Measurements from ENCODE around the gene SGMS1. TPM values are rescaled to one million over a fixed set of nuclear protein-coding genes. Genes with fewer than 3 reads are reported as not detected.

SGMS1 gene
- total and polyA plus RNA-seq, 4 donors, result 15.8 to 142 (median 41.3) TPM

DNA sequence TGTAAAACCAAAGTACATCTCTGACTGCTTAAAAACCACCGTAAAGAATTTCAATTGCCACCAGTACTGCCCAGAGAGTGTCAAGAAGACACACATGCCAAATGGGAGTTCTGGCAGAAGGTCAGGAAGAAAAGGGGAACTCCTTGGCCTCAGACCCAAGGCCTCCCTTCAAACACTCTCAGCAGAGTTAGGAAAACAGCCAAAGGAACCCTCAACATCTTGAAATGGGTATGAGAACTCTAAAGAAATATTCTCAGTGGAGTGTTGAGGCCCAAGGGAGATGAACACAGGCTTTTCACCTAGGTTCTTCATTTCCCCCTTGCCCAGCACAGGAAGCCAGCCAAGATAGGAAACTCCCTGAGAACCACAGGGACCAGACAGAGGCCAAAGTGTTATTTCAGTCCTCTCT, 276.4 kb downstream of the SGMS1 start:
- H3K4me1 ChIP-seq (ENCODE audit: control insufficient read depth in 5 of 5, insufficient read depth in 5 of 5, low read length in 5 of 5), result peaks cover 0 to 7% (median 0%) of the 10 kb centered on the region in 5 donors
- DNase-seq (no peak), ATAC-seq (ENCODE audit: insufficient read depth, low FRiP score) (no peak)
- H3K4me3 ChIP-seq, result no peak overlapping the region
- no peak overlapping the region for H3K9ac ChIP-seq (ENCODE audit: insufficient read depth in 1 of 2, low read length in 2 of 2)
- WGBS, 2 donors, result 62 to 80% methylated on average over 1 of the region's 1 CpG
- TF ChIP-seq, protein P1, sequence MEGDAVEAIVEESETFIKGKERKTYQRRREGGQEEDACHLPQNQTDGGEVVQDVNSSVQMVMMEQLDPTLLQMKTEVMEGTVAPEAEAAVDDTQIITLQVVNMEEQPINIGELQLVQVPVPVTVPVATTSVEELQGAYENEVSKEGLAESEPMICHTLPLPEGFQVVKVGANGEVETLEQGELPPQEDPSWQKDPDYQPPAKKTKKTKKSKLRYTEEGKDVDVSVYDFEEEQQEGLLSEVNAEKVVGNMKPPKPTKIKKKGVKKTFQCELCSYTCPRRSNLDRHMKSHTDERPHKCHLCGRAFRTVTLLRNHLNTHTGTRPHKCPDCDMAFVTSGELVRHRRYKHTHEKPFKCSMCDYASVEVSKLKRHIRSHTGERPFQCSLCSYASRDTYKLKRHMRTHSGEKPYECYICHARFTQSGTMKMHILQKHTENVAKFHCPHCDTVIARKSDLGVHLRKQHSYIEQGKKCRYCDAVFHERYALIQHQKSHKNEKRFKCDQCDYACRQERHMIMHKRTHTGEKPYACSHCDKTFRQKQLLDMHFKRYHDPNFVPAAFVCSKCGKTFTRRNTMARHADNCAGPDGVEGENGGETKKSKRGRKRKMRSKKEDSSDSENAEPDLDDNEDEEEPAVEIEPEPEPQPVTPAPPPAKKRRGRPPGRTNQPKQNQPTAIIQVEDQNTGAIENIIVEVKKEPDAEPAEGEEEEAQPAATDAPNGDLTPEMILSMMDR (IDR thresholded peaks at IDR 0.05; ENCODE audit: control extremely low read depth, extremely low read depth), result no peak
- peaks cover 3 to 15% (median 7%) of the 10 kb centered on the region in 4 donors for H3K36me3 ChIP-seq (ENCODE audit: control insufficient read depth in 4 of 4, insufficient read depth in 4 of 4, low read length in 4 of 4)
- no peak overlapping the region for H3K27ac ChIP-seq (ENCODE audit: low read depth in 1 of 2, low read length in 1 of 2)
- H3K9me3 ChIP-seq (ENCODE audit: control insufficient read depth in 4 of 4, insufficient read depth in 3 of 4, low read length in 3 of 4), result peaks cover 0 to 6% (median 0%) of the 10 kb centered on the region in 4 donors
- H3K27me3 ChIP-seq (ENCODE audit: control insufficient read depth in 3 of 3, insufficient read depth in 3 of 3, low read length in 2 of 3), result no peaks in the 10 kb centered on the region

DNA sequence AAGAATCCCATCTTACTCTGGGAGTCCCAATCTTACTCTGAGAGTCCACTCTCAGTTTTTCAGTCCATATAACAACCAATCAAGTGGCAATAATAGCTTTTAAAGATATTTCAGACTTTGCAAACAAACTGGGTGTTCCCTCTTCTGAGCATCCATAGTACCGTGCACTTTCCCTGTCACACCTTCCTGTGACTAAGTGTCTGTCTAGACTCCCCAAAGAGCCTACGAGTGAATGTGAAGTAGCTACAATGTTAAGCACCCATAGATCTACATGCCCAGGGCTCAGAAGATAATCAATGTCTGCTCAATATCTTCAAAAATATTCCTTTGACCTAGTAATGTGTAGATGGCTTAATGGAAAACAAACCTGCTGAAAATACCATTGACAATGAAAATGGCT, 276.8 kb downstream of the SGMS1 start:
- no peaks in the 10 kb centered on the region for H3K27me3 ChIP-seq (ENCODE audit: control insufficient read depth in 3 of 3, insufficient read depth in 3 of 3, low read length in 2 of 3)
- no peak overlapping the region for H3K9ac ChIP-seq (ENCODE audit: insufficient read depth in 1 of 2, low read length in 2 of 2)
- H3K27ac ChIP-seq (ENCODE audit: low read depth in 1 of 2, low read length in 1 of 2), result no peak overlapping the region
- peaks cover 0 to 6% (median 0%) of the 10 kb centered on the region in 4 donors for H3K9me3 ChIP-seq (ENCODE audit: control insufficient read depth in 4 of 4, insufficient read depth in 3 of 4, low read length in 3 of 4)
- peaks cover 0 to 7% (median 0%) of the 10 kb centered on the region in 5 donors for H3K4me1 ChIP-seq (ENCODE audit: control insufficient read depth in 5 of 5, insufficient read depth in 5 of 5, low read length in 5 of 5)
- H3K36me3 ChIP-seq (ENCODE audit: control insufficient read depth in 4 of 4, insufficient read depth in 4 of 4, low read length in 4 of 4), result peaks cover 3 to 15% (median 7%) of the 10 kb centered on the region in 4 donors
- ATAC-seq (ENCODE audit: insufficient read depth, low FRiP score), result no peak
- 71 to 83% methylated on average over 2 of the region's 2 CpGs for WGBS, 2 donors
- DNase-seq, result no peak
- TF ChIP-seq, protein P1 (IDR thresholded peaks at IDR 0.05; ENCODE audit: control extremely low read depth, extremely low read depth), result no peak
- no peak overlapping the region for H3K4me3 ChIP-seq

DNA sequence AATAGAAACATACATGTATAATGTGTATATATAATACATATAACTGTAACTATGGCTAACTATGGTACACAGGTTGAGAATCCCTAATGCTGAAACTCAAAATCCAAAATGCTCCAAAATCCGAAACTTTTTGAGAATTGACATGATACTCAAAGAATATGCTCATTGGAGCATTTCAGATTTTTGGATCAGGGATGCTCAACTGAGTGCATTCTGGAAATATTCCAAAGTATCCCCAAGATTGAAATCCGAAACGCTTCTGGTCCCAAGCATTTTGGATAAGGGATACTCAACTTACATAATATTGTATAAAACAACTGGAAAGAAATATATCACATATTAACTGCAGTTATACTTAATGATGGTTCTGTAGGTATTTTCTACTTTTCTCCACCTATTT, 278.2 kb downstream of the SGMS1 start:
- 63 to 69% methylated on average over 3 of the region's 3 CpGs for WGBS, 2 donors

More for the DNA sequence above, 278.2 kb downstream of the SGMS1 start:
- TF ChIP-seq, protein P1 (IDR thresholded peaks at IDR 0.05; ENCODE audit: control extremely low read depth, extremely low read depth), result no peak
- H3K4me3 ChIP-seq, result no peak overlapping the region
- ATAC-seq (ENCODE audit: insufficient read depth, low FRiP score), result no peak
- H3K9ac ChIP-seq (ENCODE audit: insufficient read depth in 1 of 2, low read length in 2 of 2), result no peak overlapping the region
- no peak for DNase-seq
- no peaks in the 10 kb centered on the region for H3K27me3 ChIP-seq (ENCODE audit: control insufficient read depth in 3 of 3, insufficient read depth in 3 of 3, low read length in 2 of 3)
- H3K4me1 ChIP-seq (ENCODE audit: control insufficient read depth in 5 of 5, insufficient read depth in 5 of 5, low read length in 5 of 5), result peaks cover 0 to 7% (median 0%) of the 10 kb centered on the region in 5 donors
- H3K9me3 ChIP-seq (ENCODE audit: control insufficient read depth in 4 of 4, insufficient read depth in 3 of 4, low read length in 3 of 4), result peaks cover 0 to 6% (median 0%) of the 10 kb centered on the region in 4 donors
- H3K27ac ChIP-seq (ENCODE audit: low read depth in 1 of 2, low read length in 1 of 2), result no peak overlapping the region
- H3K36me3 ChIP-seq (ENCODE audit: control insufficient read depth in 4 of 4, insufficient read depth in 4 of 4, low read length in 4 of 4), result peaks cover 3 to 15% (median 10%) of the 10 kb centered on the region in 4 donors

Data from lung (tissue), 12 donors.